Keratinocyte (primary cell): ENCODE data around the gene HS3ST1.

ENCODE experiments used
- CTCF ChIP-seq, 3 experiments: IDR thresholded peaks in 1 of 3; conservative IDR thresholded peaks in 1 of 3; optimal IDR thresholded peaks in 1 of 3; 2 replicates in 2 of 3; 3 replicates in 1 of 3; pipeline versions ENCODE3 to v1.5.1; 2011; ENCODE audit warnings: low read length in 3 of 3, mild to moderate bottlenecking in 3 of 3, moderate library complexity in 2 of 3, control low read depth in 1 of 3, inconsistent platforms in 1 of 3; ENCODE audit not compliant: insufficient read depth in 2 of 3; ENCODE audit errors: extremely low read depth in 1 of 3
- EZH2 ChIP-seq: IDR thresholded peaks from one replicate; pipeline ENCODE4 v1.6.1; 2012; ENCODE audit warnings: inconsistent platforms, mild to moderate bottlenecking, low read length, moderate library complexity

- TF ChIP-seq CTCF (optimal IDR thresholded peaks at IDR 0.05 in 1 of 3, IDR thresholded peaks at IDR 0.05 in 1 of 3, conservative IDR thresholded peaks at IDR 0.05 in 1 of 3; ENCODE audit: extremely low read depth in 1 of 3, insufficient read depth in 2 of 3, low read length in 3 of 3) (no peak), EZH2 (no peak)
Measured at GRCh38 chr4:11468901-11469300, 40.2 kb upstream of the HS3ST1 start.
